ENCODE measurements around the gene SEMA3C.

Gene SEMA3C

GRCh38 chr7:80875537-80876120 is 43.2 kb downstream of the SEMA3C start:
- TF ChIP-seq, protein P1, sequence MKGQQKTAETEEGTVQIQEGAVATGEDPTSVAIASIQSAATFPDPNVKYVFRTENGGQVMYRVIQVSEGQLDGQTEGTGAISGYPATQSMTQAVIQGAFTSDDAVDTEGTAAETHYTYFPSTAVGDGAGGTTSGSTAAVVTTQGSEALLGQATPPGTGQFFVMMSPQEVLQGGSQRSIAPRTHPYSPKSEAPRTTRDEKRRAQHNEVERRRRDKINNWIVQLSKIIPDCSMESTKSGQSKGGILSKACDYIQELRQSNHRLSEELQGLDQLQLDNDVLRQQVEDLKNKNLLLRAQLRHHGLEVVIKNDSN (IDR thresholded peaks at IDR 0.05), result no peak
- TF ChIP-seq TAF1 (IDR thresholded peaks at IDR 0.05; ENCODE audit: low read depth), result no peak
- no peak for TF ChIP-seq EP300 (IDR thresholded peaks at IDR 0.05; ENCODE audit: borderline replicate concordance)
- no peak for TF ChIP-seq REST (IDR thresholded peaks at IDR 0.05; ENCODE audit: low read depth)
- TF ChIP-seq EGR1 (IDR thresholded peaks at IDR 0.05), result no peak
- TF ChIP-seq TCF12 (IDR thresholded peaks at IDR 0.05; ENCODE audit: low read depth), result no peak
- TF ChIP-seq, protein P2, sequence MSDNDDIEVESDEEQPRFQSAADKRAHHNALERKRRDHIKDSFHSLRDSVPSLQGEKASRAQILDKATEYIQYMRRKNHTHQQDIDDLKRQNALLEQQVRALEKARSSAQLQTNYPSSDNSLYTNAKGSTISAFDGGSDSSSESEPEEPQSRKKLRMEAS (IDR thresholded peaks at IDR 0.05), result no peak

DNA sequence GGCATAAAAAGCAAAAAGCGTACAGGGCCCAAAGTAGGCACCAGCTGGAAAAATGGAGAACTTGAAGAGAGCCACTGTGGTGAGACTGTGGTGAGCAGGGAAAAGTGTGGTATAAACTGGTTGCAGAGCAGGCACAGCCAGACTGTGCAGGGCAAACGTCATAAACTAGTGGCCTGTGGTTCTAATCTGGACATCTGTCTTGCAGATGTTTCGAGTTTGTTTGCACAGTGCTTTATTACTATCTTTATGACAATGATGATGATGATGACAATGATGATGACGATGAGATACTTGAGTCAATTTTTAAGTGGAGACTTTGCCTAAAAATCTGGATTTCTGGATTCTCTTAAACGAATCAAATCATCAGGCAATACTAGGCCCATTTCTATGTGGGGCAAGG is 45.7 kb downstream of the SEMA3C start:
- TF ChIP-seq, protein P1 (IDR thresholded peaks at IDR 0.05), result no peak
- TF ChIP-seq RAD21 (IDR thresholded peaks at IDR 0.05; ENCODE audit: low read depth), result no peak
- TF ChIP-seq NFIC (IDR thresholded peaks at IDR 0.05), result no peak
- no peak for TF ChIP-seq EGR1 (IDR thresholded peaks at IDR 0.05)
- no peak for TF ChIP-seq CEBPB (IDR thresholded peaks at IDR 0.05)
- TF ChIP-seq TCF12 (IDR thresholded peaks at IDR 0.05; ENCODE audit: low read depth), result no peak
- no peak for TF ChIP-seq REST (IDR thresholded peaks at IDR 0.05; ENCODE audit: low read depth)
- TF ChIP-seq ZBTB7A (IDR thresholded peaks at IDR 0.05; ENCODE audit: low read depth), result no peak
- TF ChIP-seq, protein P2 (IDR thresholded peaks at IDR 0.05), result no peak
- TF ChIP-seq CREB1 (IDR thresholded peaks at IDR 0.05; ENCODE audit: low read depth), result no peak
- TF ChIP-seq FOXM1 (IDR thresholded peaks at IDR 0.05; ENCODE audit: borderline replicate concordance, low read depth), result no peak
- TF ChIP-seq TEAD4 (IDR thresholded peaks at IDR 0.05), result no peak
- no peak for TF ChIP-seq YY1 (IDR thresholded peaks at IDR 0.05; ENCODE audit: low read depth)
- no peak for TF ChIP-seq EP300 (IDR thresholded peaks at IDR 0.05; ENCODE audit: borderline replicate concordance)
- no peak for TF ChIP-seq TAF1 (IDR thresholded peaks at IDR 0.05; ENCODE audit: low read depth)

GRCh38 chr7:80871228-80871627 is 47.6 kb downstream of the SEMA3C start:
- no peak for TF ChIP-seq NFIC (IDR thresholded peaks at IDR 0.05)
- no peak for TF ChIP-seq TAF1 (IDR thresholded peaks at IDR 0.05; ENCODE audit: low read depth)

DNA sequence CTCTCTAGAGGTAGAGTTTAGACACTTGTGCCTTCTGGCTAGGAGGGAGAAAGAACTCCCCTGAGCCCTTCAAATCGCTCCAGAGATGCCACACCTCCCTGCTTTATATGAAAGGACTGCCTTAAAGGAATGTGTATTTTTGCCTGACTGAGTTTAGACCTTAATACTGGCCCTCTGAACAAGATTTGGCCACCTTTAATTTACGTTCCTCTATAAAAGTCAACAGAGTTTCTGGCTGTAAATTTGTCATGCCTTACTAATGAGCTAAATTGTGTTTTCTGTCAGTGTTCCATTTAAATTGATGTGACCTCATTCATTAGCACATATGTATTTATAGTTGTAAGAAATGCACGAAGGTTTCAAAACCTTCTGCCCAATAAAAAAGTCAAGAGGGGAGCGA is 48.0 kb downstream of the SEMA3C start:
- TF ChIP-seq, protein P2 (IDR thresholded peaks at IDR 0.05), result no peak
- TF ChIP-seq REST (IDR thresholded peaks at IDR 0.05; ENCODE audit: low read depth) (no peak), TAF1 (IDR thresholded peaks at IDR 0.05; ENCODE audit: low read depth) (no peak), EGR1 (IDR thresholded peaks at IDR 0.05) (no peak), CREB1 (IDR thresholded peaks at IDR 0.05; ENCODE audit: low read depth) (no peak), ZBTB7A (IDR thresholded peaks at IDR 0.05; ENCODE audit: low read depth) (no peak), NFIC (IDR thresholded peaks at IDR 0.05) (no peak), TCF12 (IDR thresholded peaks at IDR 0.05; ENCODE audit: low read depth) (no peak), CEBPB (IDR thresholded peaks at IDR 0.05) (no peak), EP300 (IDR thresholded peaks at IDR 0.05; ENCODE audit: borderline replicate concordance) (no peak), YY1 (IDR thresholded peaks at IDR 0.05; ENCODE audit: low read depth) (no peak), FOXM1 (IDR thresholded peaks at IDR 0.05; ENCODE audit: borderline replicate concordance, low read depth) (no peak), RAD21 (IDR thresholded peaks at IDR 0.05; ENCODE audit: low read depth) (no peak), TEAD4 (IDR thresholded peaks at IDR 0.05) (no peak)
- TF ChIP-seq, protein P1 (IDR thresholded peaks at IDR 0.05), result no peak

Measured in Ishikawa (cell line).